Adrenal gland (tissue), 12 donors: ENCODE data around the gene GALK2. TPM values are rescaled to one million over a fixed set of nuclear protein-coding genes. Genes with fewer than 3 reads are reported as not detected.

Experiments
- DNase-seq, 7 donors: peaks; one replicate each; pipeline ENCODE4 v3.0.0-alpha.2; 2019 to 2020
- H3K27ac ChIP-seq, 5 donors: fragments of 200-600 bp; sonication (generic) in 4 of 5; 1 replicate in 3 of 5; 2 replicates in 2 of 5; pipeline versions ENCODE4 v1.5.1 to v1.8.0; 2016 to 2020; ENCODE audit warnings: mild to moderate bottlenecking in 1 of 5
- H3K27me3 ChIP-seq: fragments of 200-600 bp; 2 replicates; pipeline ENCODE4 v1.8.0; 2021
- H3K36me3 ChIP-seq, 2 donors: fragments of 200-600 bp; replicated peaks in 1 of 2; 1 replicate in 1 of 2; 2 replicates in 1 of 2; pipeline versions ENCODE4 v1.5.1 to v1.8.0; 2018 to 2022
- H3K4me1 ChIP-seq, 2 donors: fragments of 200-600 bp; replicated peaks in 1 of 2; 1 replicate in 1 of 2; 2 replicates in 1 of 2; pipeline versions ENCODE4 v1.5.1 to v1.8.0; 2018 to 2021
- H3K4me3 ChIP-seq, 4 donors: fragments of 200-600 bp; sonication (generic) in 3 of 4; one replicate each; pipeline ENCODE4 v1.5.1; 2016 to 2018
- H3K9me3 ChIP-seq, 3 donors: fragments of 200-600 bp; sonication (generic) in 1 of 3; replicated peaks in 1 of 3; 1 replicate in 2 of 3; 2 replicates in 1 of 3; pipeline versions ENCODE4 v1.5.1 to v1.8.0; 2016 to 2021
- POLR2A ChIP-seq, 2 donors: fragments of 450-650 bp; IDR thresholded peaks; one replicate each; pipeline ENCODE4 v1.6.1; 2017; ENCODE audit warnings: antibody characterized with exemption in 2 of 2, mild to moderate bottlenecking in 2 of 2, moderate library complexity in 1 of 2
- WGBS, 4 donors: extraction: QIAGEN DNeasy Blood & Tissue Kit in 2 of 4; methylation state at CpG; one replicate each; pipeline versions ENCODE4 v1.1.5 to v1.1.7; 2013 to 2017; 5-methylcytosine and 5-hydroxymethylcytosine counted together
- intact Hi-C, 2 donors: fragments of 100-400 bp; cut with DNase I; formaldehyde crosslinking; loops; one replicate each; pipeline versions ENCODE4 v1.14.1 to v1.15.0; 2022 to 2023
- microRNA-seq, 3 donors: library from miRNA; unstranded; fragments of <30 nt; microRNA quantifications; one replicate each; pipeline ENCODE4, GENCODE V29; 2017 to 2020
- polyA plus RNA-seq, 3 donors: library from polyadenylated mRNA; stranded (reverse); fragments of 200-250 nt in 2 of 3; fragments of 350-450 nt in 1 of 3; fragmentation: Illumina TruSeq in 1 of 3; extraction: RNeasy Lipid Tissue Mini Kit (QIAGEN cat#74804) in 1 of 3; gene quantifications; one replicate each; pipeline ENCODE4 v1.2.3, GENCODE V29; 2013 to 2014
- small RNA-seq, 2 donors: library from RNA; depleted of rRNA; stranded (forward); fragments of <200 nt; gene quantifications; one replicate each; pipeline ENCODE3, GENCODE V24; 2016
- total RNA-seq, 9 donors: library from RNA; depleted of rRNA in 4 of 9; stranded (reverse); fragments of >200 nt in 4 of 9; fragments of 120-200 nt in 1 of 9; fragmentation: NEBNext Ultra II Directional in 1 of 9; extraction: Animal tissue kit (Norgen Biotek cat#: 25700) in 1 of 9; gene quantifications; one replicate each; pipeline versions ENCODE4 v1.1.0 to v1.2.4, GENCODE V29; 2013 to 2023
- TF ChIP-seq, protein P1 (sequence below), 6 experiments: fragments of 450-650 bp in 4 of 6; fragments of 200-600 bp in 2 of 6; sonication (generic) in 1 of 6; IDR thresholded peaks; 1 replicate in 5 of 6; 2 replicates in 1 of 6; pipeline versions ENCODE4 v1.5.1 to v1.8.0; 2016 to 2021; ENCODE audit warnings: antibody characterized with exemption in 6 of 6, mild to moderate bottlenecking in 2 of 6, moderate library complexity in 1 of 6
- donor health status: healthy with polysubstance abuse.
- donor health status: Bipolar disorder and iron deficiency.
- donor health status: DM: yes; HTN: yes; CAD: no.
- donor health status: DM: no; HTN: no; CAD: no.
- donor health status: DM: no; HTN: no; CAD: no.
- donor health status: DM: yes; HTN: yes; CAD: no.

The GALK2 gene
- total and polyA plus RNA-seq, 12 donors = 11.0 to 64.2 (median 49.1) TPM

DNA sequence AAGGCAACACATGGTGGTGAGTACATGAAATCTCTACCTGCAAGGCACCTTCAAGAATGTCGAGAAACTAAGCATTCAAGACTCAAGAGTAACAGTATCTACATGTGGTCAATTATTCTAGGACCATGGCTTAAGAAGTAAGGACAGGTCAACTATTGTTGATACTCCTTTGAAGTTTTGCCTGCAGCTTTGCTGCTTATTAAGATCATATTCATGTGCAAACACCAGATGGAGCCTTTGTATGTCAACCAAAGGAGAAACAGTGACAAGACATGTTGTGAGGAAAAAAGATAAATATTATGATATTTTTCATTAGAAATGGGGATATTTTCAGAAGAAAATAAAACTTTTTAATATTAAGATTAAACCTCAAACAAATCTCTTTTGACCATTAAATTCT is 200.7 kb downstream of the GALK2 start:
- DNase-seq = no peak
- 91 to 93% (median 92%) methylated on average over 1 of the region's 1 CpG for WGBS, 4 donors
- Histone ChIP-seq H3K9me3 (no peaks in the 10 kb centered on the region), H3K27me3 (no peaks in the 10 kb centered on the region), H3K36me3 (no peaks in the 10 kb centered on the region), H3K4me1 (no peaks in the 10 kb centered on the region), H3K4me3 (no peak overlapping the region), H3K27ac (no peak overlapping the region)
- TF ChIP-seq, protein P1, sequence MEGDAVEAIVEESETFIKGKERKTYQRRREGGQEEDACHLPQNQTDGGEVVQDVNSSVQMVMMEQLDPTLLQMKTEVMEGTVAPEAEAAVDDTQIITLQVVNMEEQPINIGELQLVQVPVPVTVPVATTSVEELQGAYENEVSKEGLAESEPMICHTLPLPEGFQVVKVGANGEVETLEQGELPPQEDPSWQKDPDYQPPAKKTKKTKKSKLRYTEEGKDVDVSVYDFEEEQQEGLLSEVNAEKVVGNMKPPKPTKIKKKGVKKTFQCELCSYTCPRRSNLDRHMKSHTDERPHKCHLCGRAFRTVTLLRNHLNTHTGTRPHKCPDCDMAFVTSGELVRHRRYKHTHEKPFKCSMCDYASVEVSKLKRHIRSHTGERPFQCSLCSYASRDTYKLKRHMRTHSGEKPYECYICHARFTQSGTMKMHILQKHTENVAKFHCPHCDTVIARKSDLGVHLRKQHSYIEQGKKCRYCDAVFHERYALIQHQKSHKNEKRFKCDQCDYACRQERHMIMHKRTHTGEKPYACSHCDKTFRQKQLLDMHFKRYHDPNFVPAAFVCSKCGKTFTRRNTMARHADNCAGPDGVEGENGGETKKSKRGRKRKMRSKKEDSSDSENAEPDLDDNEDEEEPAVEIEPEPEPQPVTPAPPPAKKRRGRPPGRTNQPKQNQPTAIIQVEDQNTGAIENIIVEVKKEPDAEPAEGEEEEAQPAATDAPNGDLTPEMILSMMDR (IDR thresholded peaks at IDR 0.05) = no peak
- TF ChIP-seq POLR2A (IDR thresholded peaks at IDR 0.05) = no peak
- intact Hi-C loops = no loop called here

DNA sequence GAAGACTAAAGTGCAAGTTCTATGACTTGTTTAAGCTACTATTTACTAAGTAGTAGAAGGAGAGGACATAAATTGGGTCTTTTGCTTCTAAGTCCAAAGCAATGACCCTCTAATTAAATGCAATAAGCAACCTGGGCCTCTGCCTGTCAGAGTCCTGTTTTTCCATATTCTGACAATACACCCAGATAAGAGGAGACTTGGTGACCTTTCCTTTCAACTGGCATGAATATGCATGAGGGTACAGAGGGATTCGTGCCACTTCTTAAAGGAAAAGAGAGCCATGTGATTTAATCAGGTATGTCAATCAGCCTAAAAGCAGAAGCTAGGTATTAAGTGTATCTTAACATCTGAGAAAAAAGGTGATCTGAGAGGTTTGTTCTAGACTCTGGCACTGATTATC is 202.3 kb downstream of the GALK2 start:
- Histone ChIP-seq H3K36me3 (no peaks in the 10 kb centered on the region), H3K27me3 (no peaks in the 10 kb centered on the region), H3K4me1 (no peaks in the 10 kb centered on the region), H3K9me3 (no peaks in the 10 kb centered on the region), H3K4me3 (no peak overlapping the region), H3K27ac (no peak overlapping the region)
- intact Hi-C loops = no loop called here
- no peak for DNase-seq
- WGBS, 4 donors = 60 to 71% (median 68%) methylated on average over 1 of the region's 1 CpG
- TF ChIP-seq, protein P1 (IDR thresholded peaks at IDR 0.05) = no peak
- no peak for TF ChIP-seq POLR2A (IDR thresholded peaks at IDR 0.05)

- H3K4me3 ChIP-seq = no peak overlapping the region
- no peak for TF ChIP-seq POLR2A (IDR thresholded peaks at IDR 0.05)
- TF ChIP-seq, protein P1 (IDR thresholded peaks at IDR 0.05) = no peak
- no peaks in the 10 kb centered on the region for H3K27me3 ChIP-seq
- H3K27ac ChIP-seq = no peak overlapping the region
- H3K4me1 ChIP-seq = no peaks in the 10 kb centered on the region
- intact Hi-C loops = no loop called here
- no peak for DNase-seq
- 73 to 92% (median 85%) methylated on average over 2 to 4 of the region's 4 CpGs for WGBS, 4 donors
- no peaks in the 10 kb centered on the region for H3K36me3 ChIP-seq
- H3K9me3 ChIP-seq = no peaks in the 10 kb centered on the region
Observed at GRCh38 chr15:49379996-49380395, 209.9 kb downstream of the GALK2 start.

- Histone ChIP-seq H3K4me1 (no peaks in the 10 kb centered on the region), H3K36me3 (no peaks in the 10 kb centered on the region), H3K4me3 (no peak overlapping the region), H3K27ac (no peak overlapping the region), H3K9me3 (no peaks in the 10 kb centered on the region), H3K27me3 (no peaks in the 10 kb centered on the region)
- intact Hi-C loops = no loop called here
- DNase-seq = no peak
- WGBS, 4 donors = 77 to 83% (median 78%) methylated on average over 5 of the region's 5 CpGs
- TF ChIP-seq, protein P1 (IDR thresholded peaks at IDR 0.05) = no peak
- no peak for TF ChIP-seq POLR2A (IDR thresholded peaks at IDR 0.05)
Observed at GRCh38 chr15:49380912-49381311, 210.9 kb downstream of the GALK2 start.

Small RNA genes within 50 kb of the gene (microRNA-seq; reads per million reads assigned to microRNA genes)
- 0 reads per million in 3 donors for gene MIR4716

Small RNA genes within 50 kb of the gene (small RNA-seq; reads per million reads assigned to genes)
- gene MIR4716 = 0 to 0.24 reads per million in 2 donors
- gene RF00019 = 0 reads per million in 2 donors
- gene RN7SL307P = 0 reads per million in 2 donors

Other genes with a start within 250 kb of the GALK2 start
- 1 to 10 TPM in 4 of 9 donors, under 1 TPM in 5; 0.42 to 1.8 (median 0.96) TPM for gene SHC4, start 206.3 kb upstream of the GALK2 start, total RNA-seq
- gene SHC4, start 206.3 kb upstream of the GALK2 start, polyA plus RNA-seq = 1 to 10 TPM in 2 of 3 donors, under 1 TPM in 1; 0.40 to 1.4 (median 1.0) TPM
- 100 to 1,000 TPM in 1 of 9 donors, 10 to 100 TPM in 8; 24.9 to 117 (median 47.3) TPM for gene SECISBP2L, start 123.8 kb upstream of the GALK2 start, total RNA-seq
- 10 to 100 TPM in 2 of 3 donors, 1 to 10 TPM in 1; 9.1 to 65.9 (median 12.8) TPM for gene SECISBP2L, start 123.8 kb upstream of the GALK2 start, polyA plus RNA-seq
- 100 to 1,000 TPM in 2 of 9 donors, 10 to 100 TPM in 7; 29.7 to 111 (median 83.6) TPM for gene COPS2, start 14.6 kb upstream of the GALK2 start, total RNA-seq
- gene COPS2, start 14.6 kb upstream of the GALK2 start, polyA plus RNA-seq = 100 to 1,000 TPM in 1 of 3 donors, 10 to 100 TPM in 2; 33.2 to 240 (median 41.2) TPM